HepG2 (cell line): Measurements from ENCODE around the gene THAP3. TPM values are rescaled to one million over a fixed set of nuclear protein-coding genes. Genes with fewer than 3 reads are reported as not detected.
A peak's percentile ranks its signal among the peaks of the same experiment; 100 is the strongest.

Experiments
- KDM5B ChIP-seq: sonication (generic); formaldehyde crosslinking; IDR thresholded peaks from 2 replicates; pipeline ENCODE4 v1.4.0; 2020; ENCODE audit warnings: missing genetic modification reagents, mild to moderate bottlenecking, borderline replicate concordance
- PHF20 ChIP-seq: sonication (generic); formaldehyde crosslinking; IDR thresholded peaks from 2 replicates; pipeline ENCODE4 v1.5.0; 2020; ENCODE audit warnings: mild to moderate bottlenecking, missing genetic modification reagents
- SALL1 ChIP-seq: sonication (generic); formaldehyde crosslinking; IDR thresholded peaks from 2 replicates; pipeline ENCODE4 v1.8.0; 2022; ENCODE audit warnings: mild to moderate bottlenecking, missing genetic modification reagents
- ZBTB10 ChIP-seq: sonication (generic); formaldehyde crosslinking; IDR thresholded peaks from 2 replicates; pipeline ENCODE4 v1.4.0; 2020; ENCODE audit warnings: missing genetic modification reagents, borderline replicate concordance
- ZEB1 ChIP-seq: IDR thresholded peaks from 2 replicates; pipeline ENCODE4 v1.6.1; 2012; ENCODE audit warnings: mild to moderate bottlenecking, low read depth, inconsistent platforms; ENCODE audit not compliant: insufficient replicate concordance
- ZNF264 ChIP-seq: sonication (generic); formaldehyde crosslinking; IDR thresholded peaks from 2 replicates; pipeline ENCODE4 v1.4.0; 2020; ENCODE audit warnings: missing genetic modification reagents
- ZNF296 ChIP-seq: sonication (generic); formaldehyde crosslinking; conservative IDR thresholded peaks from 2 replicates; pipeline ENCODE4 v1.5.0; 2020; ENCODE audit warnings: mild to moderate bottlenecking, missing genetic modification reagents
- ZNF30 ChIP-seq: sonication (generic); formaldehyde crosslinking; IDR thresholded peaks from 2 replicates; pipeline ENCODE4 v1.5.0; 2020; ENCODE audit warnings: mild to moderate bottlenecking, missing genetic modification reagents
- ZNF367 ChIP-seq: sonication (generic); formaldehyde crosslinking; IDR thresholded peaks from 2 replicates; pipeline ENCODE4 v1.4.0; 2020; ENCODE audit warnings: missing genetic modification reagents, borderline replicate concordance
- ZNF644 ChIP-seq: IDR thresholded peaks from 2 replicates; pipeline ENCODE4 v1.6.1; 2016; ENCODE audit warnings: low read depth
- ZNF670 ChIP-seq: sonication (generic); formaldehyde crosslinking; IDR thresholded peaks from 2 replicates; pipeline ENCODE4 v1.8.0; 2022; ENCODE audit warnings: mild to moderate bottlenecking, missing genetic modification reagents, borderline replicate concordance
- ZNF704 ChIP-seq: sonication (generic); formaldehyde crosslinking; IDR thresholded peaks from 2 replicates; pipeline ENCODE4 v1.8.1; 2023; ENCODE audit warnings: mild to moderate bottlenecking, inconsistent platforms, moderate library complexity, missing genetic modification reagents, borderline replicate concordance
- ZNF737 ChIP-seq: sonication (generic); formaldehyde crosslinking; IDR thresholded peaks from 2 replicates; pipeline ENCODE4 v1.5.0; 2020; ENCODE audit warnings: missing genetic modification reagents, mild to moderate bottlenecking, borderline replicate concordance
- ZNF816 ChIP-seq: sonication (generic); formaldehyde crosslinking; IDR thresholded peaks from 2 replicates; pipeline ENCODE4 v1.8.0; 2022; ENCODE audit warnings: missing genetic modification reagents, mild to moderate bottlenecking, borderline replicate concordance
- polyA plus RNA-seq, 8 experiments: library from polyadenylated mRNA; depleted of rRNA in 3 of 8; stranded (reverse) in 7 of 8; unstranded in 1 of 8; fragments of >200 nt; fragmentation: Illumina TruSeq in 4 of 8; extraction: Trizol in 4 of 8; gene quantifications; 2 replicates each; pipeline versions ENCODE4 v1.2.1 to v1.2.3, GENCODE V29; 2011 to 2016; ENCODE audit warnings: low read depth in 4 of 8, missing spikeins in 1 of 8, mixed read lengths in 1 of 8; ENCODE audit not compliant: insufficient read depth in 1 of 8
- total RNA-seq, 5 experiments: library from RNA; depleted of rRNA; stranded (reverse); fragments of >200 nt; fragmentation: Illumina TruSeq; extraction: Trizol; gene quantifications; 2 replicates each; pipeline ENCODE4 v1.2.3, GENCODE V29; 2016; ENCODE audit warnings: low read depth in 1 of 5
- TF ChIP-seq, protein P1 (sequence below): sonication (generic); formaldehyde crosslinking; IDR thresholded peaks from 2 replicates; pipeline ENCODE4 v1.4.0; 2020; ENCODE audit warnings: missing genetic modification reagents
- TF ChIP-seq, protein P2 (sequence below): sonication (generic); formaldehyde crosslinking; IDR thresholded peaks from 2 replicates; pipeline ENCODE4 v1.8.0; 2022; ENCODE audit warnings: low read depth, missing genetic modification reagents
- TF ChIP-seq, protein P3 (sequence below): sonication (generic); formaldehyde crosslinking; IDR thresholded peaks from 2 replicates; pipeline ENCODE4 v1.5.0; 2020; ENCODE audit warnings: missing genetic modification reagents

THAP3 gene
- total and polyA plus RNA-seq, 2 of the 13 experiments (the other 11 are each of a cell fraction or from before 2014, with no cell fraction given) = 10.3 to 14.9 TPM

GRCh38 chr1:6624710-6625583 is at the start of gene THAP3 (continued):
- TF ChIP-seq ZNF670 (CRISPR knock-in tag) (peak; percentile 39; the same call in 1 of the 2 replicates), PHF20 (CRISPR knock-in tag) (peak; percentile 30; the same call in 1 of the 2 replicates), ZNF644 (CRISPR knock-in tag) (peak; percentile 60; the same call in 1 of the 2 replicates), ZNF704 (CRISPR knock-in tag) (0 out of 2 replicates have a peak, but pooled peaks have one; percentile 33), ZBTB10 (0 out of 2 replicates have a peak, but pooled peaks have one; percentile 82), KDM5B (CRISPR knock-in tag) (0 out of 2 replicates have a peak, but pooled peaks have one; percentile 11), ZNF367 (CRISPR knock-in tag) (peak; percentile 24; the same call in 1 of the 2 replicates), ZNF30 (CRISPR knock-in tag) (no peak), SALL1 (CRISPR knock-in tag) (peak; percentile 41), ZEB1 (peak; percentile 32), ZNF296 (CRISPR knock-in tag) (no peak), ZNF737 (CRISPR knock-in tag) (peak; percentile 88; the same call in 1 of the 2 replicates), ZNF816 (CRISPR knock-in tag) (peak; percentile 56; the same call in 1 of the 2 replicates), ZNF264 (CRISPR knock-in tag) (peak; percentile 40; the same call in 1 of the 2 replicates)
- TF ChIP-seq, protein P1, sequence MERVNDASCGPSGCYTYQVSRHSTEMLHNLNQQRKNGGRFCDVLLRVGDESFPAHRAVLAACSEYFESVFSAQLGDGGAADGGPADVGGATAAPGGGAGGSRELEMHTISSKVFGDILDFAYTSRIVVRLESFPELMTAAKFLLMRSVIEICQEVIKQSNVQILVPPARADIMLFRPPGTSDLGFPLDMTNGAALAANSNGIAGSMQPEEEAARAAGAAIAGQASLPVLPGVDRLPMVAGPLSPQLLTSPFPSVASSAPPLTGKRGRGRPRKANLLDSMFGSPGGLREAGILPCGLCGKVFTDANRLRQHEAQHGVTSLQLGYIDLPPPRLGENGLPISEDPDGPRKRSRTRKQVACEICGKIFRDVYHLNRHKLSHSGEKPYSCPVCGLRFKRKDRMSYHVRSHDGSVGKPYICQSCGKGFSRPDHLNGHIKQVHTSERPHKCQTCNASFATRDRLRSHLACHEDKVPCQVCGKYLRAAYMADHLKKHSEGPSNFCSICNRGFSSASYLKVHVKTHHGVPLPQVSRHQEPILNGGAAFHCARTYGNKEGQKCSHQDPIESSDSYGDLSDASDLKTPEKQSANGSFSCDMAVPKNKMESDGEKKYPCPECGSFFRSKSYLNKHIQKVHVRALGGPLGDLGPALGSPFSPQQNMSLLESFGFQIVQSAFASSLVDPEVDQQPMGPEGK (CRISPR knock-in tag) = peak; percentile 17; the same call in 1 of the 2 replicates
- TF ChIP-seq, protein P2, sequence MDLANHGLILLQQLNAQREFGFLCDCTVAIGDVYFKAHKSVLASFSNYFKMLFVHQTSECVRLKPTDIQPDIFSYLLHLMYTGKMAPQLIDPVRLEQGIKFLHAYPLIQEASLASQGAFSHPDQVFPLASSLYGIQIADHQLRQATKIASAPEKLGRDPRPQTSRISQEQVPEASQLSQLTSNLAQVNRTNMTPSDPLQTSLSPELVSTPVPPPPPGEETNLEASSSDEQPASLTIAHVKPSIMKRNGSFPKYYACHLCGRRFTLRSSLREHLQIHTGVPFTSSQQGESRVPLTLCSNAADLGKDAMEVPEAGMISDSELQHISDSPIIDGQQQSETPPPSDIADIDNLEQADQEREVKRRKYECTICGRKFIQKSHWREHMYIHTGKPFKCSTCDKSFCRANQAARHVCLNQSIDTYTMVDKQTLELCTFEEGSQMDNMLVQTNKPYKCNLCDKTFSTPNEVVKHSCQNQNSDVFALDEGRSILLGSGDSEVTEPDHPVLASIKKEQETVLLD (CRISPR knock-in tag) = peak; percentile 73
- TF ChIP-seq, protein P3, sequence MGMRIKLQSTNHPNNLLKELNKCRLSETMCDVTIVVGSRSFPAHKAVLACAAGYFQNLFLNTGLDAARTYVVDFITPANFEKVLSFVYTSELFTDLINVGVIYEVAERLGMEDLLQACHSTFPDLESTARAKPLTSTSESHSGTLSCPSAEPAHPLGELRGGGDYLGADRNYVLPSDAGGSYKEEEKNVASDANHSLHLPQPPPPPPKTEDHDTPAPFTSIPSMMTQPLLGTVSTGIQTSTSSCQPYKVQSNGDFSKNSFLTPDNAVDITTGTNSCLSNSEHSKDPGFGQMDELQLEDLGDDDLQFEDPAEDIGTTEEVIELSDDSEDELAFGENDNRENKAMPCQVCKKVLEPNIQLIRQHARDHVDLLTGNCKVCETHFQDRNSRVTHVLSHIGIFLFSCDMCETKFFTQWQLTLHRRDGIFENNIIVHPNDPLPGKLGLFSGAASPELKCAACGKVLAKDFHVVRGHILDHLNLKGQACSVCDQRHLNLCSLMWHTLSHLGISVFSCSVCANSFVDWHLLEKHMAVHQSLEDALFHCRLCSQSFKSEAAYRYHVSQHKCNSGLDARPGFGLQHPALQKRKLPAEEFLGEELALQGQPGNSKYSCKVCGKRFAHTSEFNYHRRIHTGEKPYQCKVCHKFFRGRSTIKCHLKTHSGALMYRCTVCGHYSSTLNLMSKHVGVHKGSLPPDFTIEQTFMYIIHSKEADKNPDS (CRISPR knock-in tag) = no peak; the same call in 1 of the 2 replicates
